UCSD-AML1 (cell line): ENCODE measurements around the gene DDX24.

Experiments used
- DNase-seq: peaks from one replicate; lab custom pipeline; 2025; ENCODE audit not compliant: unreplicated experiment; lab: John Stamatoyannopoulos, UW

Gene DDX24

GRCh38 chr14:94049625-94050023, 31.4 kb downstream of the DDX24 start:
- no peak for DNase-seq

GRCh38 chr14:94048691-94049624, 32.0 kb downstream of the DDX24 start:
- DNase-seq = no peak

- DNase-seq = no peak
Observed at GRCh38 chr14:94047581-94047980, 33.4 kb downstream of the DDX24 start.

- DNase-seq = no peak
Observed at GRCh38 chr14:94046696-94047250, 34.2 kb downstream of the DDX24 start.

GRCh38 chr14:94045563-94046345, 35.2 kb downstream of the DDX24 start:
- DNase-seq = no peak

- DNase-seq = no peak
Observed at GRCh38 chr14:94045101-94045500, 35.9 kb downstream of the DDX24 start.

GRCh38 chr14:94044476-94045091, 36.4 kb downstream of the DDX24 start:
- no peak for DNase-seq

- no peak for DNase-seq
Observed at GRCh38 chr14:94043756-94044475, 37.1 kb downstream of the DDX24 start.

GRCh38 chr14:94043111-94043755, 37.8 kb downstream of the DDX24 start:
- no peak for DNase-seq

- DNase-seq = no peak
Observed at GRCh38 chr14:94042433-94043091, 38.4 kb downstream of the DDX24 start.

- no peak for DNase-seq
Observed at GRCh38 chr14:94041551-94042346, 39.3 kb downstream of the DDX24 start.

GRCh38 chr14:94040796-94041195, 40.2 kb downstream of the DDX24 start:
- DNase-seq = no peak

- DNase-seq = no peak
Observed at GRCh38 chr14:94040247-94040646, 40.8 kb downstream of the DDX24 start.

- DNase-seq = no peak
Observed at GRCh38 chr14:94038921-94039629, 41.9 kb downstream of the DDX24 start.

GRCh38 chr14:94038510-94038909, 42.5 kb downstream of the DDX24 start:
- no peak for DNase-seq

GRCh38 chr14:94037954-94038353, 43.0 kb downstream of the DDX24 start:
- DNase-seq = no peak

- DNase-seq = peak; percentile 79
Observed at GRCh38 chr14:94036313-94037167, 44.5 kb downstream of the DDX24 start.
